Measurements from ENCODE around the gene LRMDA.

Gene LRMDA

DNA sequence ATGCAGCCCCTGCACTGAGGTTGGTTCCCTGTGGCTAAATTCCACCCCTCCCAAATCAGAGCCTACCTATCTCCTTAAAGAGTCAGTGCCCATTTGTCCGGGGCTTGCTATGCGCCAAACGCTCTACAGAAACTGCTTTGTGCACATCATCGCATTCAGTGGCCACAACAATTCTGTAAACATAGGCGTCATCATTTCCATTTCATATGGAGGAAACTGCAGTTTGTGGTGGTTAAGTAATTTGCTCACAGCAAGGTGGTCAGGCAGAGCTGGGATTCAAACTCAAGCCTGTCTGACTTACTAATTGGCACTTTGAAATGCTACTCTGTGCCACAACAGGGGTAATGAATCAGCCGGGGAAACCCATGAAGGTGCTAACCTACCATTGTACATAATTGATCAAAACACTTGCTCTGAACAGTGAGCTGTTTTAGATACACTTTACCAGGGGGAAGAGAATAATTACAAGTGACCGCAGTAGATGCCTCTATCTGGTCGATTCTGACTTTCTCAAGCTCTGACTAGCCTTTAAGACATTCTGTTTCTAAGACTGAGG, 775.5 kb downstream of the LRMDA start:
- Mint-ChIP-seq H3K36me3 (no peaks in the 10 kb centered on the region), H3K27me3 (no peaks in the 10 kb centered on the region), H3K4me3 (no peak overlapping the region), H3K9me3 (peaks cover 9% of the 10 kb centered on the region), H3K4me1 (no peaks in the 10 kb centered on the region), H3K27ac (no peak overlapping the region)
- no peak for DNase-seq
- CTCF ChIA-PET = no interaction called here

GRCh38 chr10:76209135-76209534, 777.7 kb downstream of the LRMDA start:
- no peak overlapping the region for H3K4me3 Mint-ChIP-seq
- H3K4me1 Mint-ChIP-seq = no peaks in the 10 kb centered on the region
- H3K9me3 Mint-ChIP-seq = peaks cover 9% of the 10 kb centered on the region
- no peaks in the 10 kb centered on the region for H3K27me3 Mint-ChIP-seq
- no peak for DNase-seq
- H3K36me3 Mint-ChIP-seq = no peaks in the 10 kb centered on the region
- no peak overlapping the region for H3K27ac Mint-ChIP-seq
- CTCF ChIA-PET = no interaction called here

- H3K9me3 Mint-ChIP-seq = peaks cover 8% of the 10 kb centered on the region
- CTCF ChIA-PET = no interaction called here
- H3K4me3 Mint-ChIP-seq = no peak overlapping the region
- DNase-seq = no peak
- H3K27ac Mint-ChIP-seq = no peak overlapping the region
- H3K27me3 Mint-ChIP-seq = no peaks in the 10 kb centered on the region
- no peaks in the 10 kb centered on the region for H3K4me1 Mint-ChIP-seq
- no peaks in the 10 kb centered on the region for H3K36me3 Mint-ChIP-seq
These were observed 778.8 kb downstream of the LRMDA start for GRCh38 chr10:76210211-76210610.

- peaks cover 8% of the 10 kb centered on the region for H3K9me3 Mint-ChIP-seq
- H3K4me3 Mint-ChIP-seq = no peak overlapping the region
- no peak overlapping the region for H3K27ac Mint-ChIP-seq
These were observed 780.3 kb downstream of the LRMDA start for GRCh38 chr10:76211691-76212090.

DNA sequence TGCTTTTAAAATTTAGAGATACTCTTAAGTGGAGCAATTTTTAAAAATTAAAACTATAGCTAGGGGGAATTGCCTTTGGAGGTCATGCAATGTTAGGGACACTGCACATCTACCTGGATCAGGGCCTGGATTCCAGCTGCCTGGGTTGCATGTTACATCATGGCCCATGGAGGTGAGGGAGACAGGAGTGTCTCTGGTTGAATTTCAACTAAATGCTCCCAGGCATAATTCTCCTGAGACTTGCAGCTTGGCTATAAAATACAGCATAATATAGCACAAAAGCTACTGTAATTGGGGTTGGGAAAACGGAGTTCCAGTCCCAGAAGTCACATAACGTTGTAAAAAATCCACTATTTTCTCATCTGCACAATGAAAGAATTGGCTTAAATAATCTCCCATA, 782.5 kb downstream of the LRMDA start:
- CTCF ChIA-PET = no interaction called here
- H3K9me3 Mint-ChIP-seq = peaks cover 3% of the 10 kb centered on the region
- no peak overlapping the region for H3K4me3 Mint-ChIP-seq
- H3K4me1 Mint-ChIP-seq = no peaks in the 10 kb centered on the region
- no peak overlapping the region for H3K27ac Mint-ChIP-seq
- H3K36me3 Mint-ChIP-seq = no peaks in the 10 kb centered on the region
- DNase-seq = no peak
- H3K27me3 Mint-ChIP-seq = no peaks in the 10 kb centered on the region

More at GRCh38 chr10:76211691-76212090, 780.3 kb downstream of the LRMDA start:
- CTCF ChIA-PET = no interaction called here
- H3K4me1 Mint-ChIP-seq = no peaks in the 10 kb centered on the region
- H3K36me3 Mint-ChIP-seq = no peaks in the 10 kb centered on the region
- H3K27me3 Mint-ChIP-seq = no peaks in the 10 kb centered on the region
- no peak for DNase-seq

- Mint-ChIP-seq H3K27me3 (no peaks in the 10 kb centered on the region), H3K4me1 (no peaks in the 10 kb centered on the region), H3K27ac (no peak overlapping the region), H3K4me3 (no peak overlapping the region), H3K36me3 (no peaks in the 10 kb centered on the region), H3K9me3 (peaks cover 3% of the 10 kb centered on the region)
- CTCF ChIA-PET = no interaction called here
- no peak for DNase-seq
These were observed 786.6 kb downstream of the LRMDA start for GRCh38 chr10:76218035-76218434.

- no peaks in the 10 kb centered on the region for H3K36me3 Mint-ChIP-seq
- no peak overlapping the region for H3K27ac Mint-ChIP-seq
- H3K4me1 Mint-ChIP-seq = no peaks in the 10 kb centered on the region
- CTCF ChIA-PET = no interaction called here
- no peaks in the 10 kb centered on the region for H3K27me3 Mint-ChIP-seq
- H3K9me3 Mint-ChIP-seq = no peaks in the 10 kb centered on the region
- no peak for DNase-seq
- no peak overlapping the region for H3K4me3 Mint-ChIP-seq
These were observed 797.9 kb downstream of the LRMDA start for GRCh38 chr10:76229341-76229740.

DNA sequence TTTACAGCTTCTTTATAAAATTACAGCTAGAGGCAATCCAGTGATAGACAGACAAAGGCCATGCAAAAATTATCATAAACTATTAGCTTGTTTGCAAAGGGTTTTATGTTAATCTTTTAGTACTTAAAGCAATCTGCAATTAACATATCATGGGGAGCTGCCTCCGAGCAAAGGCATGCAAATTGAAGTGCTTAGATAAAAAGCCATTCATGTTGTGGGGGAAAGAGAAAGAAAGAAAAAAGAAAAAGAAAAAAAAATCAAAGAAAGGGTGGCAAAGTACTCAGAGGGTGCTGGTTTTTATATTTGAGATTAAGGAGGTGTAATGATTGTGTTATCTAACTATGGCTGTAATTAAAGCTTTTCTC, 799.5 kb downstream of the LRMDA start:
- Mint-ChIP-seq H3K27ac (no peak overlapping the region), H3K27me3 (no peaks in the 10 kb centered on the region)
- CTCF ChIA-PET = no interaction called here

DNA sequence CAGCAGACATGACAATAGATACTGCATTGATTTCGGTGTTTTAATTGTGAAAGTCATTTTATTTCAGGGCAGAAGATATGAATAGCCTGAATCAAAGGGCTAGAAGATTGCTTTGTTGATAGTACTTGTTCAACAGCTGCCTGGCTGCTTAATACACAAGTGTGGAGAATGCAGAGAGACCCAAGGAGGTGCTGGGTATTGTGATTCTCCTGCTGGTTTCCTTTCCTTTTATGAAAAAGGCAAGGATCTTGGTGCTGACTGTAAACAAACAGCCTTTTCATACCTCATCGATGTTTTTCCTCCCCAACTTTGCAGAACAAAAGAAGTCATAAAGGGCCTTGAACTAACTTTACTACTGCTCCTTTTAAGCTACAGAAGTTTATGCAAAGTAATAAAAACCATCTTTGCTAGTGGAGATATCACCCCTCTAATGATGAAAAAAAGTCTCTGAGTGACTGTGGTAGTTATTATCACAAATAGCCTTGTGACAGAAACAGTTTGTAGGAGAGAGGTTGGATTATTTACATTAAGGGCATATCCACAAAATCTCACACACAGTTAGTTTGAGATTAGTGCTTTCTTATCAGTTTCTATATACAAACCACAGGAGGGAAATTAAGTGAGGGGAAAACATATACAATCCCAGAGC, 800.0 kb downstream of the LRMDA start:
- Mint-ChIP-seq H3K36me3 (no peaks in the 10 kb centered on the region), H3K9me3 (no peaks in the 10 kb centered on the region), H3K27ac (no peak overlapping the region), H3K27me3 (no peaks in the 10 kb centered on the region), H3K4me1 (no peaks in the 10 kb centered on the region), H3K4me3 (no peak overlapping the region)
- CTCF ChIA-PET = no interaction called here
- no peak for DNase-seq

More for the DNA sequence above, 799.5 kb downstream of the LRMDA start:
- Mint-ChIP-seq H3K4me3 (no peak overlapping the region), H3K36me3 (no peaks in the 10 kb centered on the region), H3K4me1 (no peaks in the 10 kb centered on the region), H3K9me3 (no peaks in the 10 kb centered on the region)
- no peak for DNase-seq

DNA sequence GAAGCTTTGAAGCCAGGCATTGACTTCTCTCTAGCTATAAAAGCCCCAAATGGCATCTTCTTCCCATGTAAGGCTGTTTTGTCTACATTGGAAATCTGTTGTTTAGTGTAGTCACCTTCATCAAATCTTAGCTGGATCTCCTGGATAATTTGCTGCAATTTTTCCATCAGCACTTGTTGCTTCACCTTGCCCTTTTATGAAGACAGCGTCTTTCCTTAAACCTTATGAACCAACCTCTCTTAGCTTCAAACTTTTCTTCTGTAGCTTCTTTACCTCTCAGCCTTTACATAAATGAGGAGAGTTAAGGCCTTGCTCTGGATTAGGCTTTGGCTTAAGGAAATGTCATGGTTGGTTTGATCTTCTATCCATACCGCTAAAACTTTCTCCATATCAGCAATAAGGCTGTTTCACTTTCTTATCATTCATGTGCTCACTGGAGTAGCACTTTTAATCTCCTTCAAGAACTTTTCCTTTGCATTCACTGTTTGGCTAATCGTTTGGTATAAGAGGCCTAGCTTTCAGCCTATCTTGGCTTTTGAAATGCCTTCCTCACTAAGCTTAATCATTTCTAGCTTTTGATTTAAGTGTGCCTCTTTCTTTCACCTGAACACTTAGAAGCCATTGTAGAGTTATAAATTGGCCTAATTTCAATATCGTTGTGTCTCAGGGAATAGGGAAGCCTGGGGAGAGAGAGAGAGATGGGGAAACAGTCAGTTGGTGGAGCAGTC, 803.2 kb downstream of the LRMDA start:
- CTCF ChIA-PET = no interaction called here
- no peaks in the 10 kb centered on the region for H3K36me3 Mint-ChIP-seq
- no peak overlapping the region for H3K27ac Mint-ChIP-seq

DNA sequence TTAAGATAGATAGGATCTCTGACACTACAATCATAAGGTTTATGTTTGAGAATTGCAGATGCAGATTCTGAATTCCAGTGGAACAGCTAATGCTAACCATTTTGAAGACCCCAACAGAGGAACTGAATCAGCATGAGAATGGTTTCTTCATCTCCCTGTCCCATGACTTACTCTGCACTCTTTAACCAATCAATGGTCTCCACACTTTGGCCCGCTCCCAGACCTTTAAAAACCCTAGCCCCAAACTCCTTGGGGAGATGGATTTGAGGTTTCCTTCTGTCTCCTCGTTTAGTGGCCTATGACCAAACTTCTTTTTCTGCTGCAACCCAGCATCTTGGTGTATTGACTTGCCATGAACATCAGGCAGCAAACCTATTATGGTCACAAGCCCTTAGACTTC, 804.9 kb downstream of the LRMDA start:
- H3K27me3 Mint-ChIP-seq = no peaks in the 10 kb centered on the region
- no peaks in the 10 kb centered on the region for H3K4me1 Mint-ChIP-seq
- CTCF ChIA-PET = no interaction called here
- no peak overlapping the region for H3K4me3 Mint-ChIP-seq
- H3K36me3 Mint-ChIP-seq = no peaks in the 10 kb centered on the region
- H3K9me3 Mint-ChIP-seq = no peaks in the 10 kb centered on the region
- no peak overlapping the region for H3K27ac Mint-ChIP-seq
- DNase-seq = no peak

More for the DNA sequence above, 803.2 kb downstream of the LRMDA start:
- H3K27me3 Mint-ChIP-seq = no peaks in the 10 kb centered on the region
- H3K4me3 Mint-ChIP-seq = no peak overlapping the region
- H3K9me3 Mint-ChIP-seq = no peaks in the 10 kb centered on the region
- H3K4me1 Mint-ChIP-seq = no peaks in the 10 kb centered on the region
- no peak for DNase-seq

- Mint-ChIP-seq H3K27ac (no peak overlapping the region), H3K27me3 (no peaks in the 10 kb centered on the region), H3K4me3 (no peak overlapping the region), H3K4me1 (no peaks in the 10 kb centered on the region), H3K36me3 (no peaks in the 10 kb centered on the region), H3K9me3 (no peaks in the 10 kb centered on the region)
- CTCF ChIA-PET = no interaction called here
- DNase-seq = no peak
These were observed 811.5 kb downstream of the LRMDA start for GRCh38 chr10:76242956-76243355.

DNA sequence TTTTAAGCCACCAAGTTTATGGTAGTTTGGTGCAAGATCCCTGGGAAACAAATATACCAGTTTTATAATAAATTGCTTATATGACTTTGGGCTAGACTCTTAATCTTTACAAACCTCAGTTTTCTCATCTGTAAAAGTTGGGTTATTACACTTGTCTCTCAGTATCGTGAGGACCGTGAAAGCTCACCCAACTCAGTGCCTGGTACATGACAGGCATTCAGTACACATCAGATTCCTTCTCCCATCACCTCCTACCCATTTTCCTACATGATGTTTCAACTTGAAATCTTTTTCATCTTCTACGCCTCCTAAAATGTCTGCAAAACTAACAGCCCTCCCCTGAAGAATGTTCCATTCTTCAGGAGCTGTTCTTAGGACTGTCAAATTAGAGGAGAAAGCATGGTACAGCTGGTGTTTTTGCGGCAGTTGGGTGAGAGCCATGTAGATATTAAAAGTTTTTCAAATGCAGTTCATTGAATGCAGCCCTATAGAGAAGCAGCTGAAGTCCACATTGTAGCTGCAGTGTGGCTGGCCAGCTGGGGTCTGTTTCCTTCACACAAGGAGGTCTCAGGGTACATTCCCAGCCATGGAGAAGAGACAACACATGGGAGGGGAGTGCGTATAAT, 812.8 kb downstream of the LRMDA start:
- CTCF ChIA-PET = no interaction called here
- Mint-ChIP-seq H3K27me3 (no peaks in the 10 kb centered on the region), H3K4me1 (no peaks in the 10 kb centered on the region), H3K4me3 (no peak overlapping the region), H3K36me3 (no peaks in the 10 kb centered on the region), H3K27ac (no peak overlapping the region), H3K9me3 (no peaks in the 10 kb centered on the region)
- no peak for DNase-seq

GRCh38 chr10:76245951-76246495, 814.6 kb downstream of the LRMDA start:
- Mint-ChIP-seq H3K4me1 (no peaks in the 10 kb centered on the region), H3K27ac (no peak overlapping the region), H3K4me3 (no peak overlapping the region), H3K27me3 (no peaks in the 10 kb centered on the region), H3K9me3 (no peaks in the 10 kb centered on the region), H3K36me3 (no peaks in the 10 kb centered on the region)
- no peak for DNase-seq
- CTCF ChIA-PET = no interaction called here
